Endothelial cell of umbilical vein (primary cell): ENCODE results near the gene ETV6. TPM values are rescaled to one million over a fixed set of nuclear protein-coding genes. Genes with fewer than 3 reads are reported as not detected.
A peak's percentile ranks its signal among the peaks of the same experiment; 100 is the strongest.

Source experiments
- BruUV-seq: library from RNA; stranded (reverse); fragments of 400-500 nt; replicated peaks from 2 replicates; lab custom pipeline; 2021; lab: Mats Ljungman, UMichigan
- CTCF ChIA-PET: fragments of 300-600, 350-600 bp; sonication (Branson Sonifier 250); formaldehyde crosslinking; loops from one replicate; lab custom pipeline; 2021; ENCODE audit warnings: antibody characterized with exemption, inconsistent platforms; lab: Charles Lee
- POLR2A ChIA-PET: fragments of 300-600, 350-600 bp; sonication (Branson Sonifier 250); formaldehyde crosslinking; loops from one replicate; lab custom pipeline; 2021; ENCODE audit warnings: antibody characterized with exemption, inconsistent platforms; lab: Charles Lee
- DNase-seq: peaks from one replicate; pipeline ENCODE4 v3.0.0-alpha.2; 2011; ENCODE audit warnings: low read depth, low spot score
- FAIRE-seq: peaks from 2 replicates; lab custom pipeline; 2011; peaks lifted over from hg19 to GRCh38; lab: Jason Lieb, UNC
- H2AFZ ChIP-seq: 2 replicates; pipeline ENCODE4 v1.6.0; 2012; ENCODE audit warnings: low read depth, low read length, control low read depth, inconsistent platforms
- H3K27ac ChIP-seq: 2 replicates; pipeline ENCODE4 v1.5.1; 2011; ENCODE audit warnings: low read depth, mild to moderate bottlenecking, control low read depth, low read length, moderate library complexity; ENCODE audit not compliant: insufficient read depth
- H3K27me3 ChIP-seq, 2 experiments: 2 replicates each; pipeline versions ENCODE4 v1.6.0 to v1.6.1; 2011; ENCODE audit warnings: low read length in 2 of 2, mixed read lengths in 1 of 2; ENCODE audit not compliant: control insufficient read depth in 2 of 2, insufficient read depth in 2 of 2
- H3K36me3 ChIP-seq, 2 experiments: 2 replicates in 1 of 2; 3 replicates in 1 of 2; pipeline ENCODE4 v1.5.1; 2011; ENCODE audit warnings: low read length in 2 of 2, mild to moderate bottlenecking in 1 of 2, moderate library complexity in 1 of 2; ENCODE audit not compliant: control insufficient read depth in 2 of 2, insufficient read depth in 2 of 2; ENCODE audit errors: extremely low read depth in 1 of 2
- H3K4me1 ChIP-seq: 3 replicates; pipeline ENCODE4 v1.5.1; 2011; ENCODE audit warnings: mild to moderate bottlenecking, low read length; ENCODE audit not compliant: control insufficient read depth, insufficient read depth; ENCODE audit errors: extremely low read depth
- H3K4me2 ChIP-seq: 2 replicates; pipeline ENCODE4 v1.6.1; 2011; ENCODE audit warnings: low read length, control low read depth, mixed read lengths; ENCODE audit not compliant: insufficient read depth
- H3K4me3 ChIP-seq, 3 experiments: fragments of 200-600 bp in 1 of 3; sonication (generic), shearing (Covaris generic) in 1 of 3; replicated peaks in 1 of 3; 2 replicates each; pipeline ENCODE4 v1.5.1; 2011 to 2016; ENCODE audit warnings: control low read depth in 3 of 3, low read length in 3 of 3, mild to moderate bottlenecking in 2 of 3, inconsistent platforms in 1 of 3, low read depth in 1 of 3, moderate library complexity in 1 of 3; ENCODE audit not compliant: insufficient read depth in 1 of 3
- H3K79me2 ChIP-seq: 2 replicates; pipeline ENCODE4 v1.6.0; 2012; ENCODE audit warnings: low read length, inconsistent platforms; ENCODE audit not compliant: control insufficient read depth, insufficient read depth
- H3K9ac ChIP-seq: replicated peaks from 2 replicates; pipeline ENCODE3; 2011; ENCODE audit warnings: low read length, control low read depth; ENCODE audit not compliant: insufficient read depth; ENCODE audit errors: extremely low read depth
- H3K9me1 ChIP-seq: replicated peaks from 3 replicates; pipeline ENCODE4 v1.6.0; 2011; ENCODE audit warnings: mild to moderate bottlenecking, low read length; ENCODE audit not compliant: control insufficient read depth, insufficient read depth; ENCODE audit errors: extremely low read depth
- H3K9me3 ChIP-seq: replicated peaks from 2 replicates; pipeline ENCODE4 v1.5.1; 2012; ENCODE audit warnings: low read length, inconsistent platforms; ENCODE audit not compliant: control insufficient read depth, insufficient read depth
- H4K20me1 ChIP-seq: replicated peaks from 2 replicates; pipeline ENCODE3; 2011; ENCODE audit warnings: mild to moderate bottlenecking, low read length; ENCODE audit not compliant: control insufficient read depth, insufficient read depth; ENCODE audit errors: extremely low read depth
- CTCF ChIP-seq, 2 donors: IDR thresholded peaks; 1 replicate in 1 of 2; 2 replicates in 1 of 2; pipeline ENCODE4 v1.5.1; 2011; ENCODE audit warnings: low read length in 2 of 2, mild to moderate bottlenecking in 2 of 2, moderate library complexity in 2 of 2, control low read depth in 1 of 2, inconsistent platforms in 1 of 2, low read depth in 1 of 2; ENCODE audit not compliant: insufficient read depth in 1 of 2; ENCODE audit errors: extremely low read depth in 1 of 2
- EZH2 ChIP-seq: IDR thresholded peaks from 2 replicates; pipeline ENCODE4 v1.6.1; 2012; ENCODE audit warnings: borderline replicate concordance, low read depth, mild to moderate bottlenecking, moderate library complexity, low read length, inconsistent platforms; ENCODE audit not compliant: severe bottlenecking
- FOS ChIP-seq: IDR thresholded peaks from 2 replicates; pipeline ENCODE4 v1.6.1; 2011; ENCODE audit warnings: mild to moderate bottlenecking, low read length, moderate library complexity, borderline replicate concordance; ENCODE audit not compliant: insufficient read depth
- GATA2 ChIP-seq: IDR thresholded peaks from 2 replicates; pipeline ENCODE4 v1.7.0; 2011; ENCODE audit warnings: low read depth, mild to moderate bottlenecking, moderate library complexity, mixed read lengths, low read length; ENCODE audit not compliant: insufficient read length, insufficient read depth
- JUN ChIP-seq: IDR thresholded peaks from 2 replicates; pipeline ENCODE4 v1.6.1; 2011; ENCODE audit warnings: borderline replicate concordance, low read depth; ENCODE audit not compliant: insufficient read length, insufficient read depth
- MAX ChIP-seq: IDR thresholded peaks from 2 replicates; pipeline ENCODE4 v1.6.1; 2011; ENCODE audit not compliant: insufficient read depth, insufficient read length
- MYC ChIP-seq: IDR thresholded peaks from one replicate; pipeline ENCODE4 v1.6.1; 2011; ENCODE audit warnings: mild to moderate bottlenecking, low read depth, low read length
- POLR2A ChIP-seq: IDR thresholded peaks from 2 replicates; pipeline ENCODE4 v1.6.1; 2012; ENCODE audit warnings: low read depth, mild to moderate bottlenecking, control low read depth, low read length
- POLR2AphosphoS5 ChIP-seq: IDR thresholded peaks from 2 replicates; pipeline ENCODE4 v1.6.1; 2012; ENCODE audit warnings: low read depth, mild to moderate bottlenecking, control low read depth, low read length, moderate library complexity; ENCODE audit not compliant: insufficient read depth
- dilution Hi-C: fragments of 300-500 bp; cut with MboI; formaldehyde crosslinking; loops from one replicate; pipeline ENCODE4 v1.15.0; 2019; ENCODE audit warnings: low sequenced_read_pairs; ENCODE audit not compliant: extremely low pct_ligation_motif_present
- intact Hi-C: fragments of 100-400 bp; cut with micrococcal nuclease; formaldehyde crosslinking; loops from one replicate; pipeline ENCODE4 v1.10.0; 2022
- polyA plus RNA-seq, 4 experiments: library from polyadenylated mRNA; depleted of rRNA in 3 of 4; stranded (reverse) in 3 of 4; unstranded in 1 of 4; fragments of >200 nt; gene quantifications; 2 replicates each; pipeline versions ENCODE4 v1.2.1 to v1.2.3, GENCODE V29; 2011 to 2012; ENCODE audit warnings: missing spikeins in 1 of 4
- total RNA-seq: library from RNA; stranded (reverse); gene quantifications from 2 replicates; pipeline ENCODE4 v1.2.3, GENCODE V29; 2021

Gene ETV6
- total and polyA plus RNA-seq, 2 donors (not counting 3 experiments of a cell fraction or from before 2014, with no cell fraction given), result 15.9 to 57.1 TPM

- Histone ChIP-seq H3K27me3 (no peaks in the 10 kb centered on the region), H3K4me3 (no peak overlapping the region), H3K79me2 (peaks cover 48% of the 10 kb centered on the region), H2AFZ (no peak overlapping the region), H3K9me3 (no peaks in the 10 kb centered on the region), H3K4me1 (peaks cover 3% of the 10 kb centered on the region), H3K27ac (no peak overlapping the region), H3K9me1 (no peaks in the 10 kb centered on the region), H4K20me1 (no peaks in the 10 kb centered on the region), H3K4me2 (no peak overlapping the region), H3K36me3 (no peaks in the 10 kb centered on the region), H3K9ac (no peak overlapping the region)
- DNase-seq (no peak), FAIRE-seq (peak; percentile 15)
- ChIA-PET CTCF (interaction anchor here (1.0 to 1.2 kb wide), 8 partner anchors 10 to 107 kb away, joined by 3 to 6 read pairs (median 3); no protein-coding TSS in a partner anchor), POLR2A (no interaction called here)
- dilution Hi-C loops (no loop called here), intact Hi-C loops (no loop called here)
- no peak for TF ChIP-seq MYC
- TF ChIP-seq MAX, result no peak
- no peak for TF ChIP-seq POLR2A
- no TSS peak for BruUV-seq
Measured at GRCh38 chr12:11785712-11786111, 136.2 kb downstream of the ETV6 start.

- Histone ChIP-seq H3K9ac (no peak overlapping the region), H3K4me3 (no peak overlapping the region), H3K4me1 (peaks cover 3% of the 10 kb centered on the region), H2AFZ (no peak overlapping the region), H3K4me2 (no peak overlapping the region), H4K20me1 (no peaks in the 10 kb centered on the region), H3K79me2 (peaks cover 52% of the 10 kb centered on the region), H3K27ac (no peak overlapping the region), H3K27me3 (no peaks in the 10 kb centered on the region), H3K9me3 (no peaks in the 10 kb centered on the region), H3K9me1 (no peaks in the 10 kb centered on the region), H3K36me3 (no peaks in the 10 kb centered on the region)
- ChIA-PET POLR2A (no interaction called here), CTCF (no interaction called here)
- no TSS peak for BruUV-seq
- dilution Hi-C loops (no loop called here), intact Hi-C loops (no loop called here)
- FAIRE-seq (no peak), DNase-seq (no peak)
- TF ChIP-seq JUN, result no peak
- TF ChIP-seq MAX, result no peak
- TF ChIP-seq MYC, result no peak
- TF ChIP-seq GATA2, result no peak
- no peak for TF ChIP-seq FOS
- TF ChIP-seq EZH2, result no peak
- no peak for TF ChIP-seq POLR2A
- no peak for TF ChIP-seq CTCF (IDR thresholded peaks at IDR 0.05; ENCODE audit: extremely low read depth in 1 of 2, insufficient read depth in 1 of 2, low read depth in 1 of 2, low read length in 2 of 2)
- no peak for TF ChIP-seq POLR2AphosphoS5
Measured at GRCh38 chr12:11786638-11787365, 137.3 kb downstream of the ETV6 start.
